Panc1 (cell line): Measurements from ENCODE around the gene ARHGAP12.

ENCODE experiments used
- CTCF ChIP-seq: fragments of 450-650 bp; IDR thresholded peaks from 2 replicates; pipeline ENCODE4 v1.5.1; 2017; ENCODE audit warnings: mild to moderate bottlenecking
- POLR2AphosphoS5 ChIP-seq: IDR thresholded peaks from 2 replicates; pipeline ENCODE4 v1.6.1; 2012; ENCODE audit warnings: mild to moderate bottlenecking, low read depth, low read length, moderate library complexity
- REST ChIP-seq, 2 experiments: IDR thresholded peaks; 2 replicates each; pipeline ENCODE4 v1.6.1; 2011 to 2012; ENCODE audit warnings: low read depth in 2 of 2, control low read depth in 1 of 2, low read length in 1 of 2, mild to moderate bottlenecking in 1 of 2, moderate library complexity in 1 of 2; ENCODE audit not compliant: insufficient read depth in 1 of 2
- SIN3A ChIP-seq: IDR thresholded peaks from 2 replicates; pipeline ENCODE4 v1.6.1; 2012; ENCODE audit warnings: low read depth, mild to moderate bottlenecking, low read length, moderate library complexity, borderline replicate concordance; ENCODE audit not compliant: insufficient read depth
- TCF7L2 ChIP-seq: IDR thresholded peaks from 2 replicates; pipeline ENCODE4 v1.6.1; 2011; ENCODE audit warnings: mild to moderate bottlenecking, low read depth, low read length, inconsistent platforms

- TF ChIP-seq CTCF (no peak), REST (IDR thresholded peaks at IDR 0.05; ENCODE audit: insufficient read depth in 1 of 2, low read depth in 2 of 2, low read length in 1 of 2) (no peak), POLR2AphosphoS5 (no peak), TCF7L2 (no peak), SIN3A (no peak)
Measured at GRCh38 chr10:31799181-31799580, 129.4 kb downstream of the ARHGAP12 start.
